Mammary epithelial cell (primary cell): Measurements from ENCODE around the gene LMNTD1.

Source experiments
- CTCF ChIP-seq, 2 donors: IDR thresholded peaks in 1 of 2; conservative IDR thresholded peaks in 1 of 2; 2 replicates each; pipeline ENCODE4 v1.5.1; 2011 to 2012; ENCODE audit warnings: inconsistent platforms in 2 of 2, low read length in 2 of 2, mild to moderate bottlenecking in 2 of 2, control low read depth in 1 of 2, low read depth in 1 of 2; ENCODE audit not compliant: insufficient read depth in 1 of 2; ENCODE audit errors: extremely low read depth in 1 of 2
- EZH2 ChIP-seq: IDR thresholded peaks from 2 replicates; pipeline ENCODE4 v1.6.1; 2012; ENCODE audit warnings: low read length, inconsistent platforms, borderline replicate concordance

GRCh38 chr12:25585021-25585523 lies 32.0 kb upstream of the LMNTD1 start:
- TF ChIP-seq CTCF (conservative IDR thresholded peaks at IDR 0.05 in 1 of 2, IDR thresholded peaks at IDR 0.05 in 1 of 2; ENCODE audit: extremely low read depth in 1 of 2, insufficient read depth in 1 of 2, low read depth in 1 of 2, low read length in 2 of 2) (no peak), EZH2 (no peak)
